Progenitor cell of endocrine pancreas (in vitro differentiated cells): ENCODE results near the gene SCAMP3. TPM values are rescaled to one million over a fixed set of nuclear protein-coding genes. Genes with fewer than 3 reads are reported as not detected.
A peak's percentile ranks its signal among the peaks of the same experiment; 100 is the strongest.

Experiments used
- DNase-seq: peaks from one replicate; pipeline ENCODE4 v3.0.0; 2021; ENCODE audit warnings: low spot score; ENCODE audit not compliant: unreplicated experiment
- H3K27ac Mint-ChIP-seq: 2 replicates; pipeline ENCODE4 v1.8.0; 2021; ENCODE audit warnings: mild to moderate bottlenecking, moderate library complexity, mixed read lengths
- H3K27me3 Mint-ChIP-seq: 2 replicates; pipeline ENCODE4 v1.8.0; 2021; ENCODE audit warnings: mixed read lengths
- H3K36me3 Mint-ChIP-seq: 2 replicates; pipeline ENCODE4 v1.8.0; 2022; ENCODE audit warnings: mixed read lengths; ENCODE audit not compliant: insufficient read depth
- H3K4me1 Mint-ChIP-seq: 2 replicates; pipeline ENCODE4 v1.8.0; 2021; ENCODE audit warnings: low read depth, mixed read lengths
- H3K4me3 Mint-ChIP-seq: 2 replicates; pipeline ENCODE4 v1.8.0; 2021; ENCODE audit warnings: low read depth, mild to moderate bottlenecking, moderate library complexity, mixed read lengths
- H3K9me3 Mint-ChIP-seq: 2 replicates; pipeline ENCODE4 v1.8.0; 2021; ENCODE audit warnings: low read depth, mixed read lengths
- CTCF ChIP-seq: fragments of 200-600 bp; sonication (generic); IDR thresholded peaks from one replicate; pipeline ENCODE4 v1.5.0; 2021; ENCODE audit warnings: antibody characterized with exemption, mild to moderate bottlenecking; ENCODE audit not compliant: unreplicated experiment
- total RNA-seq: library from RNA; stranded (reverse); gene quantifications from 2 replicates; pipeline ENCODE4 v1.2.1, GENCODE V29; 2021

The SCAMP3 gene
- total RNA-seq, 1 donor from 2014 or later = 53.1 TPM

DNA sequence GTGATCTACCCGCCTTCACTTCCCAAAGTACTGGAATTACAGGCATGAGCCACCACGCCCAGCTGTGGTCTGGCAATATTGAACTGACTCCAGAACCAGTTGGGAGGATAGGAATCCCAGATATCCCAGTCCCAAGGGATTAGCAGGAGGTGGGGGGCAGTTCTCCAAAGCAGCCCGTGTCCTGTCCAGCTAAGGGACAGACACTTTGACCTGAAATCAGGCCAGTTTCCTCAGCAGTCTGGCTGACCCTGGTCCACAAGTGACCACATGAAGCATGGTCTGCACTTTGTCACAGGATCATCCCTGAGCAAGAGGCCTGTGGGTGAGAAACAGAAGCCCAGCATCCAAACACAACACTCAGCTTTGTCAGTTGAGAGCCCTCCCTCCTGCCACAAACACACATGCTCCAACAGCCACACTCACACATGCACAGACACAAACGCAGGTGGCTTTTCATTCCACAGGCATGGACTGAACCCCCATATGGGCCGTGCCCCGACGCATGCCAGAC is 43.8 kb upstream of the SCAMP3 start:
- H3K9me3 Mint-ChIP-seq = no peaks in the 10 kb centered on the region
- H3K4me3 Mint-ChIP-seq = no peak overlapping the region
- peak overlapping the region; percentile 78 for H3K27ac Mint-ChIP-seq
- no peak for TF ChIP-seq CTCF
- H3K4me1 Mint-ChIP-seq = peaks cover 11% of the 10 kb centered on the region
- no peak for DNase-seq
- no peaks in the 10 kb centered on the region for H3K27me3 Mint-ChIP-seq
- H3K36me3 Mint-ChIP-seq = no peaks in the 10 kb centered on the region

DNA sequence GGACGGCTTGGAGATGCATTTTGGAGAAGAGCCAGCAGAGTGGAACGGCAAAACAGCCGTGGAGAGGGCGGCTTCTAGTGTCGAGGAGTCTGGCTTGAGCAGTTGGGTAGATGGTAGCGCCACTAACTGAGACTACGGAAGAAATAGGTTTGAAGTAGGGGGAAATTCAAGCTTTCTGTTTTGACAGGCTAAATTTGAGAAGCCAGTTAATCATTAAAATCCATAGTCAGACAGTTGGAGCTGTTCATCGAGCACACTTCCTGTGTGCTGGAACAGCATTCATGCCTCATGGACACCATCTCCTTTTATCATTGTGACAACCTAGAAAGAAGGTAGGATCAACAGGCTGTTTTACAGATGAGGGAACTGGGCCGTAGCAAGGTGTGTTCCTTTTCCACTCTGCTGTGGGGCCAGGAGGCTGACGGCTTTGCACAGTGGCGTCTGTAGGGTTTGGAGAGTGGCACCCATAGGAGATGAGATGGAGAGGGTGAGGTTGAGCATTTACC is 42.5 kb upstream of the SCAMP3 start:
- Mint-ChIP-seq H3K4me1 (peaks cover 7% of the 10 kb centered on the region), H3K27ac (no peak overlapping the region), H3K9me3 (no peaks in the 10 kb centered on the region), H3K36me3 (no peaks in the 10 kb centered on the region), H3K27me3 (no peaks in the 10 kb centered on the region), H3K4me3 (no peak overlapping the region)
- DNase-seq = no peak
- TF ChIP-seq CTCF = no peak

DNA sequence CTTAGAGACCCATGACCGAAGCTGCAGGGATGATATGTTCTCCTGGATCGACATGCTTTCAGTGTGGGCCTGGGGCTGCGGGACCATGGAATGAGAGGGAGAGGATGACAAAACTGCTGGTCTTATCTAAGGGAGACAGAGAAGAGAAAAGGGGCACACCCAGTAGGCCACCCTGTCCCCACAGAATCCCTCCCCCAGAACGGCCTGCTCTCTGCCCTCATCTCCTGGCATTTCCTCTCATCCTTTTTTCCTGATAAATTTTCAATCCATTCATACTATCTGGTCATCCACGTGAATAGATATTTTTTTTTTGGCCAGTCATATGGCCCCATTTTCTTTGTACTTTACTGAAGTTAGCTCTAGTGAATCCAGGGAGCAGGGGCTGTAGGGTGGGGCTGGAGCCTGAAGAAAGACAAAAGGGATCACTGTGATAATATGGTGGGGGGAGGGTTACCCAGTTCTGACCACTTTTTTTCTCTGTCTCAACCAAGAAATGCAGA is 39.2 kb upstream of the SCAMP3 start, which contains the start of gene PKLR:
Gene PKLR, minus strand, starts transcription at position 97 of the 500 bp plus-strand sequence. Its CDS starts 43 bp downstream, at position 54.
- Mint-ChIP-seq H3K9me3 (no peaks in the 10 kb centered on the region), H3K4me1 (no peaks in the 10 kb centered on the region), H3K27ac (no peak within 1 kb of the TSS), H3K36me3 (no peaks in the 10 kb centered on the region), H3K4me3 (no peak within 1 kb of the TSS), H3K27me3 (peaks cover 12% of the 10 kb centered on the region)
- no peak for DNase-seq
- TF ChIP-seq CTCF = no peak

DNA sequence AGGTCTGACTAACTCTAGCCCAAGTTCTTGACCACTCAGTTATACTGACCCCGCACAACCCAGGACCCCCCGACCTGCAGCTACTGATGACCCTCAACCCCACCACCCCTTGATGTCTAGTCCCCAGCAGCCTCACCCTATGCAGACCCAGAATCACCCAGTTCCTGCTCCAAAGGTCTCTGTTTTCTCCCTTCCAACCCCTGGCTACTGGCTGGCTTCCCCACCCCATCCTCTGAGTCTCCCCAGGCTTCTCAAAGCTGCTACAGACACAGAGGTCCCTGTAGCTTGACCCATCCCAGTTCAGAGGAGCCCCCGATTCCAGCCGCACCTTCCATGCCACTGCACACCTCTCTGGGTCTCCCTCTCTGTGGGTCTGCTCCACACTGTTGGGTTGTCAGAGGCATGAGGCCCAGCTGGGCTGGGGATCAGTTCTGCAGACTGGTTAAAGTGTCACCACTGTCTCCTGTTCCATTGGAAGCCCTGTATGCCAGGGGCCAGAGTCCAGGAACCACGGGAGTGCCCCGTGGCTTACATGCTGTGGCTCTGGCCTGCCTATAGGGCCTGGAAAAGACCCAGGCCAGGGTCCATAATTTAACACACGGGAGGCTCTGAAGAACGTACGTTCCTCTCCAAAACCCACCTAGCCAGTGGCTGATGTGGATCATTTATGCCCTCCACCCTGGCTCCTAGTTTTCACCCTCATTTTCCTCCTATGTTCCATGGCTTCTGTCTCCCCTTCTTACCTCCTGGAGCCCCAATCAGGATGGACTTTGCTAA is 38.6 kb upstream of the SCAMP3 start:
- Mint-ChIP-seq H3K4me3 (no peak overlapping the region), H3K4me1 (no peaks in the 10 kb centered on the region), H3K27me3 (peaks cover 16% of the 10 kb centered on the region), H3K9me3 (no peaks in the 10 kb centered on the region), H3K27ac (no peak overlapping the region), H3K36me3 (no peaks in the 10 kb centered on the region)
- TF ChIP-seq CTCF = no peak
- no peak for DNase-seq

GRCh38 chr1:155300024-155300423 is 37.9 kb upstream of the SCAMP3 start:
- no peaks in the 10 kb centered on the region for H3K9me3 Mint-ChIP-seq
- no peak for TF ChIP-seq CTCF
- H3K4me1 Mint-ChIP-seq = no peaks in the 10 kb centered on the region
- H3K27me3 Mint-ChIP-seq = peaks cover 18% of the 10 kb centered on the region
- no peak for DNase-seq
- no peaks in the 10 kb centered on the region for H3K36me3 Mint-ChIP-seq
- no peak overlapping the region for H3K27ac Mint-ChIP-seq
- no peak overlapping the region for H3K4me3 Mint-ChIP-seq
